GM12878 (cell line): Measurements from ENCODE around the gene ATP10A. TPM values are rescaled to one million over a fixed set of nuclear protein-coding genes. Genes with fewer than 3 reads are reported as not detected.

Experiments
- ATAC-seq: fragments of 200-7000 bp; cut with Tn5 transposase; 3 replicates; pipeline ENCODE4 v1.9.1; 2020; ENCODE audit warnings: mild to moderate bottlenecking, moderate library complexity
- BruUV-seq: library from RNA; stranded (reverse); fragments of 400-500 nt; replicated peaks from 2 replicates; lab custom pipeline; 2021; lab: Mats Ljungman, UMichigan
- CTCF ChIA-PET: fragments of 300-600 bp; sonication (Branson Sonifier 250); formaldehyde crosslinking; extraction: SDS; loops from one replicate; lab custom pipeline; 2021; ENCODE audit warnings: inconsistent platforms; lab: Yijun Ruan, JAX
- POLR2A ChIA-PET: fragments of 350-600 bp; formaldehyde crosslinking; extraction: SDS; loops from one replicate; lab custom pipeline; 2021; ENCODE audit warnings: inconsistent platforms; lab: Charles Lee
- RAD21 ChIA-PET: fragments of 300-600 bp; sonication (Branson Sonifier 250); formaldehyde crosslinking; loops from one replicate; lab custom pipeline; 2023; ENCODE audit warnings: antibody characterized with exemption; ENCODE audit not compliant: unreplicated experiment; lab: Charles Lee
- SMC1A ChIA-PET: fragments of 300-600 bp; sonication (Branson Sonifier 250); formaldehyde crosslinking; loops from one replicate; lab custom pipeline; 2023; ENCODE audit not compliant: unreplicated experiment, uncharacterized antibody; lab: Charles Lee
- DNase-seq: peaks from one replicate; pipeline ENCODE4 v3.0.0-alpha.2; 2011; ENCODE audit warnings: low read depth, low spot score
- FAIRE-seq: peaks from 3 replicates; lab custom pipeline; 2011; peaks lifted over from hg19 to GRCh38; lab: Jason Lieb, UNC
- H2AFZ ChIP-seq: 2 replicates; pipeline ENCODE4 v1.6.0; 2011; ENCODE audit warnings: low read depth, low read length, control low read depth; ENCODE audit not compliant: control insufficient read depth
- H3K27ac ChIP-seq: 2 replicates; pipeline ENCODE4 v1.5.1; 2011; ENCODE audit warnings: control low read depth; ENCODE audit not compliant: control insufficient read depth, insufficient read depth
- H3K27me3 ChIP-seq, 2 experiments: replicated peaks in 1 of 2; 2 replicates each; pipeline versions ENCODE4 v1.6.0 to v1.6.1; 2011; ENCODE audit warnings: low read length in 1 of 2; ENCODE audit not compliant: control insufficient read depth in 2 of 2, insufficient read depth in 2 of 2
- H3K36me3 ChIP-seq, 2 experiments: 2 replicates each; pipeline ENCODE4 v1.5.1; 2011; ENCODE audit warnings: low read length in 1 of 2; ENCODE audit not compliant: control insufficient read depth in 2 of 2, insufficient read depth in 2 of 2
- H3K4me1 ChIP-seq: 2 replicates; pipeline ENCODE4 v1.6.1; 2011; ENCODE audit warnings: mild to moderate bottlenecking, low read length, moderate library complexity, mixed read lengths; ENCODE audit not compliant: control insufficient read depth, insufficient read depth
- H3K4me2 ChIP-seq: 2 replicates; pipeline ENCODE4 v1.6.0; 2011; ENCODE audit warnings: control low read depth; ENCODE audit not compliant: control insufficient read depth, insufficient read depth
- H3K4me3 ChIP-seq: fragments of 200-600 bp; sonication (generic); 2 replicates; pipeline ENCODE4 v1.5.1; 2016
- H3K79me2 ChIP-seq: 2 replicates; pipeline ENCODE4 v1.6.0; 2011; ENCODE audit warnings: low read length; ENCODE audit not compliant: control insufficient read depth, insufficient read depth
- H3K9ac ChIP-seq: 2 replicates; pipeline ENCODE4 v1.8.0; 2011; ENCODE audit warnings: low read length, control low read depth, mixed read lengths; ENCODE audit not compliant: control insufficient read depth, insufficient read depth
- H3K9me3 ChIP-seq: replicated peaks from 3 replicates; pipeline ENCODE4 v1.5.1; 2011; ENCODE audit warnings: mild to moderate bottlenecking, low read length; ENCODE audit not compliant: control insufficient read depth, insufficient read depth
- H4K20me1 ChIP-seq: 2 replicates; pipeline ENCODE4 v1.6.0; 2011; ENCODE audit not compliant: control insufficient read depth, insufficient read depth
- BCL11A ChIP-seq: IDR thresholded peaks from 2 replicates; pipeline ENCODE4 v1.6.1; 2011; ENCODE audit warnings: low read depth, low read length
- CBX5 ChIP-seq: sonication (generic); IDR thresholded peaks from 2 replicates; pipeline ENCODE4 v1.6.1; 2016; ENCODE audit warnings: low read depth, moderate library complexity, mild to moderate bottlenecking, inconsistent platforms
- CHD1 ChIP-seq: IDR thresholded peaks from 2 replicates; pipeline ENCODE4 v1.6.1; 2012; ENCODE audit warnings: low read depth, low read length, improper control_type of control experiment
- IKZF2 ChIP-seq, 2 experiments: fragments of 450-650 bp; IDR thresholded peaks; 2 replicates each; pipeline ENCODE4 v1.6.1; 2017; ENCODE audit warnings: mild to moderate bottlenecking in 2 of 2, moderate library complexity in 2 of 2
- MEF2A ChIP-seq: IDR thresholded peaks from 2 replicates; pipeline ENCODE4 v1.6.1; 2011; ENCODE audit warnings: low read depth, mild to moderate bottlenecking, low read length, moderate library complexity; ENCODE audit not compliant: insufficient read depth
- MTA3 ChIP-seq: IDR thresholded peaks from 2 replicates; pipeline ENCODE4 v1.6.1; 2012; ENCODE audit warnings: low read length, inconsistent platforms, borderline replicate concordance
- NFYB ChIP-seq: IDR thresholded peaks from 2 replicates; pipeline ENCODE4 v1.6.1; 2011; ENCODE audit warnings: low read depth, mild to moderate bottlenecking, low read length, improper control_type of control experiment, moderate library complexity; ENCODE audit not compliant: insufficient read depth
- NR2C1 ChIP-seq: fragments of 450-650 bp; IDR thresholded peaks from 2 replicates; pipeline ENCODE4 v1.6.1; 2017; ENCODE audit warnings: antibody characterized with exemption, mild to moderate bottlenecking, moderate library complexity
- RAD51 ChIP-seq: fragments of 450-650 bp; IDR thresholded peaks from 2 replicates; pipeline ENCODE4 v1.6.1; 2016; ENCODE audit warnings: moderate library complexity, mild to moderate bottlenecking, inconsistent platforms
- SMAD1 ChIP-seq: fragments of 450-650 bp; IDR thresholded peaks from 2 replicates; pipeline ENCODE4 v1.6.1; 2018; ENCODE audit warnings: mild to moderate bottlenecking, low read depth; ENCODE audit not compliant: partially characterized antibody
- TARDBP ChIP-seq: IDR thresholded peaks from 2 replicates; pipeline ENCODE4 v1.6.1; 2016; ENCODE audit warnings: borderline replicate concordance
- ZBED1 ChIP-seq: IDR thresholded peaks from 2 replicates; pipeline ENCODE4 v1.6.1; 2016; ENCODE audit warnings: borderline replicate concordance
- ZSCAN29 ChIP-seq: fragments of 450-650 bp; IDR thresholded peaks from 2 replicates; pipeline ENCODE4 v1.6.1; 2017; ENCODE audit warnings: mild to moderate bottlenecking, moderate library complexity
- WGBS: methylation state at CpG from one replicate; pipeline ENCODE4 v1.1.6; 2016; ENCODE audit warnings: low lambda C conversion rate; ENCODE audit not compliant: insufficient replicate concordance, insufficient coverage; ENCODE audit errors: missing lambda C conversion rate; 5-methylcytosine and 5-hydroxymethylcytosine counted together
- in situ Hi-C: fragments of 300-500 bp; cut with MboI; formaldehyde crosslinking; loops from 9 replicates; pipeline ENCODE4 v1.14.3; 2018; ENCODE audit warnings: mixed read lengths
- intact Hi-C: fragments of 100-400 bp; cut with micrococcal nuclease; formaldehyde crosslinking; loops from one replicate; pipeline ENCODE4 v1.14.2; 2022; ENCODE audit not compliant: unreplicated experiment
- polyA plus RNA-seq, 11 experiments: library from polyadenylated mRNA; depleted of rRNA in 4 of 11; unstranded in 6 of 11; stranded (reverse) in 5 of 11; fragments of >200 nt; fragmentation: Nextera tagmentation in 4 of 11; fragmentation: Illumina TruSeq in 1 of 11; extraction: Ambion mirVana in 4 of 11; extraction: Trizol in 1 of 11; gene quantifications; 1 replicate in 1 of 11; 2 replicates in 10 of 11; pipeline versions ENCODE4 v1.2.1 to v1.2.3, GENCODE V29; 2011 to 2016; ENCODE audit warnings: inconsistent platforms in 2 of 11, missing spikeins in 2 of 11, low read depth in 1 of 11
- total RNA-seq, 4 experiments: library from RNA; depleted of rRNA in 3 of 4; stranded (reverse); fragments of >200 nt in 3 of 4; fragmentation: Illumina TruSeq in 1 of 4; extraction: Trizol in 1 of 4; gene quantifications; 2 replicates each; pipeline versions ENCODE4 v1.2.1 to v1.2.3, GENCODE V29; 2013 to 2021
- TF ChIP-seq, protein P1 (sequence below): IDR thresholded peaks from 2 replicates; pipeline ENCODE4 v1.6.1; 2012; ENCODE audit warnings: mild to moderate bottlenecking, low read depth, low read length

The ATP10A gene
- total and polyA plus RNA-seq, 10 of the 15 experiments (the other 5 are each of a cell fraction or from before 2014, with no cell fraction given): 0.04 to 1.5 (median 0.31) TPM; not detected in 2

DNA sequence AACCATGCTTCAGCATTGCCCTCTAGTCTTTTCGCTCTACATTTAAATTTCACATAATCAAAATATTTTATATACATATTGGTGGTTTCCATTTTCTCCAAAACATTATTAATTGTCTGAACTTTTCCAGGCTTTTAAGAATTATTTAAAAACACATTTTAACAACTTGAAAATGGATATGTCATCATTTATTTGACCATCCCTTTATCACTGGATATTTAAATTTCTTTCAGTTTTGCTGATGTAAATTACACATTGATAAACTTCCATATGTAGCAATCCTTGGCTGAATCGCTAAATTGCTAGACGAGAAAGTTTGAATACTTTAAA, 146.0 kb downstream of the ATP10A start:
- H2AFZ ChIP-seq: no peak overlapping the region
- no peak overlapping the region for H3K4me3 ChIP-seq
- ATAC-seq (no peak), DNase-seq (no peak), FAIRE-seq (no peak)
- H3K9ac ChIP-seq: no peak overlapping the region
- no peaks in the 10 kb centered on the region for H3K36me3 ChIP-seq
- no peaks in the 10 kb centered on the region for H4K20me1 ChIP-seq
- BruUV-seq: no TSS peak
- SMC1A ChIA-PET: no interaction called here
- in situ Hi-C loops (loop anchor here (10.0 kb wide), 2 partner anchors 212 to 228 kb away; no protein-coding TSS in a partner anchor), intact Hi-C loops (no loop called here)
- H3K4me1 ChIP-seq: no peaks in the 10 kb centered on the region
- H3K27ac ChIP-seq: no peak overlapping the region
- TF ChIP-seq BCL11A (no peak), MEF2A (no peak), CHD1 (no peak), NR2C1 (no peak), ZSCAN29 (no peak), MTA3 (no peak), SMAD1 (no peak), ZBED1 (no peak), CBX5 (no peak), NFYB (no peak), IKZF2 (IDR thresholded peaks at IDR 0.05) (no peak), TARDBP (no peak), RAD51 (no peak)
- TF ChIP-seq, protein P1, sequence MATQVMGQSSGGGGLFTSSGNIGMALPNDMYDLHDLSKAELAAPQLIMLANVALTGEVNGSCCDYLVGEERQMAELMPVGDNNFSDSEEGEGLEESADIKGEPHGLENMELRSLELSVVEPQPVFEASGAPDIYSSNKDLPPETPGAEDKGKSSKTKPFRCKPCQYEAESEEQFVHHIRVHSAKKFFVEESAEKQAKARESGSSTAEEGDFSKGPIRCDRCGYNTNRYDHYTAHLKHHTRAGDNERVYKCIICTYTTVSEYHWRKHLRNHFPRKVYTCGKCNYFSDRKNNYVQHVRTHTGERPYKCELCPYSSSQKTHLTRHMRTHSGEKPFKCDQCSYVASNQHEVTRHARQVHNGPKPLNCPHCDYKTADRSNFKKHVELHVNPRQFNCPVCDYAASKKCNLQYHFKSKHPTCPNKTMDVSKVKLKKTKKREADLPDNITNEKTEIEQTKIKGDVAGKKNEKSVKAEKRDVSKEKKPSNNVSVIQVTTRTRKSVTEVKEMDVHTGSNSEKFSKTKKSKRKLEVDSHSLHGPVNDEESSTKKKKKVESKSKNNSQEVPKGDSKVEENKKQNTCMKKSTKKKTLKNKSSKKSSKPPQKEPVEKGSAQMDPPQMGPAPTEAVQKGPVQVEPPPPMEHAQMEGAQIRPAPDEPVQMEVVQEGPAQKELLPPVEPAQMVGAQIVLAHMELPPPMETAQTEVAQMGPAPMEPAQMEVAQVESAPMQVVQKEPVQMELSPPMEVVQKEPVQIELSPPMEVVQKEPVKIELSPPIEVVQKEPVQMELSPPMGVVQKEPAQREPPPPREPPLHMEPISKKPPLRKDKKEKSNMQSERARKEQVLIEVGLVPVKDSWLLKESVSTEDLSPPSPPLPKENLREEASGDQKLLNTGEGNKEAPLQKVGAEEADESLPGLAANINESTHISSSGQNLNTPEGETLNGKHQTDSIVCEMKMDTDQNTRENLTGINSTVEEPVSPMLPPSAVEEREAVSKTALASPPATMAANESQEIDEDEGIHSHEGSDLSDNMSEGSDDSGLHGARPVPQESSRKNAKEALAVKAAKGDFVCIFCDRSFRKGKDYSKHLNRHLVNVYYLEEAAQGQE: no peak
- no peaks in the 10 kb centered on the region for H3K27me3 ChIP-seq
- RAD21 ChIA-PET: no interaction called here
- no peaks in the 10 kb centered on the region; the same call in 2 of the 3 replicates for H3K9me3 ChIP-seq
- no peak overlapping the region for H3K4me2 ChIP-seq
- POLR2A ChIA-PET: no interaction called here
- H3K79me2 ChIP-seq: no peaks in the 10 kb centered on the region
- WGBS: 17% methylated on average over 3 of the region's 3 CpGs
- CTCF ChIA-PET: no interaction called here
